ENCODE data around the gene KLF16. TPM values are rescaled to one million over a fixed set of nuclear protein-coding genes. Genes with fewer than 3 reads are reported as not detected.
"Not testable (repeated sequence)": the region's sequence is repeated elsewhere in the genome, so short reads cannot be mapped to it uniquely, and the experiment has no call there.

Gene KLF16
- total RNA-seq, 1 donor from 2014 or later, result 52.4 TPM

GRCh38 chr19:1893791-1894190 lies 30.4 kb upstream of the KLF16 start:
- H3K4me1 ChIP-seq (ENCODE audit: insufficient read depth, low read length), result peaks cover 8% of the 10 kb centered on the region
- H3K79me2 ChIP-seq (ENCODE audit: insufficient read depth, low read length), result no peaks in the 10 kb centered on the region
- no peak overlapping the region for H3K27ac ChIP-seq (ENCODE audit: low read depth, low read length)
- H3K4me3 Mint-ChIP-seq (ENCODE audit: unreplicated experiment), result no peak overlapping the region
- DNase-seq (ENCODE audit: low read depth) (no peak), FAIRE-seq (no peak)
- H4K20me1 ChIP-seq (ENCODE audit: insufficient read depth, low read length), result no peaks in the 10 kb centered on the region
- TF ChIP-seq CTCF (IDR thresholded peaks at IDR 0.05; ENCODE audit: insufficient read depth, low read depth, low read length) (no peak), EZH2 (IDR thresholded peaks at IDR 0.05; ENCODE audit: insufficient read depth, low read length) (no peak)
- no peak overlapping the region for H3K9ac ChIP-seq (ENCODE audit: low read length)
- H3K36me3 Mint-ChIP-seq (ENCODE audit: low read depth, unreplicated experiment), result no peaks in the 10 kb centered on the region
- H3K36me3 ChIP-seq (ENCODE audit: insufficient read depth, low read length), result no peaks in the 10 kb centered on the region
- no peak overlapping the region for H2AFZ ChIP-seq (ENCODE audit: low read depth, low read length)
- H3K4me3 ChIP-seq (ENCODE audit: insufficient read depth, low read depth, low read length), result no peak overlapping the region
- H3K27me3 Mint-ChIP-seq (ENCODE audit: low read depth, unreplicated experiment), result no peaks in the 10 kb centered on the region
- no peak overlapping the region for H3K4me2 ChIP-seq (ENCODE audit: low read length)
- peaks cover 2% of the 10 kb centered on the region for H3K4me1 Mint-ChIP-seq (ENCODE audit: low read depth, unreplicated experiment)
- H3K27me3 ChIP-seq (ENCODE audit: insufficient read depth, low read length), result no peaks in the 10 kb centered on the region
- H3K27ac Mint-ChIP-seq (ENCODE audit: unreplicated experiment), result no peak overlapping the region
- H3K9me3 ChIP-seq (ENCODE audit: insufficient read depth, low read depth, low read length), result no peaks in the 10 kb centered on the region
- no peaks in the 10 kb centered on the region for H3K9me3 Mint-ChIP-seq (ENCODE audit: unreplicated experiment)

GRCh38 chr19:1889907-1890306 lies 26.5 kb upstream of the KLF16 start:
- no peak overlapping the region for H2AFZ ChIP-seq (ENCODE audit: low read depth, low read length)
- no peaks in the 10 kb centered on the region for H3K27me3 ChIP-seq (ENCODE audit: insufficient read depth, low read length)
- H3K36me3 ChIP-seq (ENCODE audit: insufficient read depth, low read length), result no peaks in the 10 kb centered on the region
- FAIRE-seq (no peak), DNase-seq (ENCODE audit: low read depth) (no peak)
- Mint-ChIP-seq H3K36me3 (ENCODE audit: low read depth, unreplicated experiment) (no peaks in the 10 kb centered on the region), H3K4me1 (ENCODE audit: low read depth, unreplicated experiment) (no peaks in the 10 kb centered on the region), H3K27me3 (ENCODE audit: low read depth, unreplicated experiment) (no peaks in the 10 kb centered on the region), H3K9me3 (ENCODE audit: unreplicated experiment) (no peaks in the 10 kb centered on the region), H3K4me3 (ENCODE audit: unreplicated experiment) (no peak overlapping the region), H3K27ac (ENCODE audit: unreplicated experiment) (no peak overlapping the region)
- no peaks in the 10 kb centered on the region for H3K9me3 ChIP-seq (ENCODE audit: insufficient read depth, low read depth, low read length)
- H3K4me2 ChIP-seq (ENCODE audit: low read length), result no peak overlapping the region
- H3K4me1 ChIP-seq (ENCODE audit: insufficient read depth, low read length), result peaks cover 4% of the 10 kb centered on the region
- H3K9ac ChIP-seq (ENCODE audit: low read length), result no peak overlapping the region
- no peak overlapping the region for H3K4me3 ChIP-seq (ENCODE audit: insufficient read depth, low read depth, low read length)
- peaks cover 1% of the 10 kb centered on the region for H4K20me1 ChIP-seq (ENCODE audit: insufficient read depth, low read length)
- peaks cover 3% of the 10 kb centered on the region for H3K79me2 ChIP-seq (ENCODE audit: insufficient read depth, low read length)
- H3K27ac ChIP-seq (ENCODE audit: low read depth, low read length), result no peak overlapping the region
- no peak for TF ChIP-seq CTCF (IDR thresholded peaks at IDR 0.05; ENCODE audit: insufficient read depth, low read depth, low read length)
- no peak for TF ChIP-seq EZH2 (IDR thresholded peaks at IDR 0.05; ENCODE audit: insufficient read depth, low read length)

GRCh38 chr19:1888385-1888784 lies 25.0 kb upstream of the KLF16 start:
- H3K4me3 ChIP-seq (ENCODE audit: insufficient read depth, low read depth, low read length), result no peak overlapping the region
- no peaks in the 10 kb centered on the region for H3K27me3 ChIP-seq (ENCODE audit: insufficient read depth, low read length)
- H3K9ac ChIP-seq (ENCODE audit: low read length), result no peak overlapping the region
- peaks cover 16% of the 10 kb centered on the region for H4K20me1 ChIP-seq (ENCODE audit: insufficient read depth, low read length)
- no peak overlapping the region for H2AFZ ChIP-seq (ENCODE audit: low read depth, low read length)
- no peaks in the 10 kb centered on the region for H3K36me3 ChIP-seq (ENCODE audit: insufficient read depth, low read length)
- no peak overlapping the region for H3K27ac ChIP-seq (ENCODE audit: low read depth, low read length)
- Mint-ChIP-seq H3K4me1 (ENCODE audit: low read depth, unreplicated experiment) (peaks cover 9% of the 10 kb centered on the region), H3K9me3 (ENCODE audit: unreplicated experiment) (no peaks in the 10 kb centered on the region), H3K4me3 (ENCODE audit: unreplicated experiment) (no peak overlapping the region), H3K27ac (ENCODE audit: unreplicated experiment) (no peak overlapping the region), H3K27me3 (ENCODE audit: low read depth, unreplicated experiment) (no peaks in the 10 kb centered on the region), H3K36me3 (ENCODE audit: low read depth, unreplicated experiment) (no peaks in the 10 kb centered on the region)
- no peaks in the 10 kb centered on the region for H3K9me3 ChIP-seq (ENCODE audit: insufficient read depth, low read depth, low read length)
- FAIRE-seq, result no peak
- peaks cover 18% of the 10 kb centered on the region for H3K79me2 ChIP-seq (ENCODE audit: insufficient read depth, low read length)
- H3K4me1 ChIP-seq (ENCODE audit: insufficient read depth, low read length), result peaks cover 14% of the 10 kb centered on the region
- H3K4me2 ChIP-seq (ENCODE audit: low read length), result no peak overlapping the region
- DNase-seq (ENCODE audit: low read depth), result no peak
- TF ChIP-seq CTCF (IDR thresholded peaks at IDR 0.05; ENCODE audit: insufficient read depth, low read depth, low read length) (no peak), EZH2 (IDR thresholded peaks at IDR 0.05; ENCODE audit: insufficient read depth, low read length) (no peak)

GRCh38 chr19:1886360-1886759 lies 23.0 kb upstream of the KLF16 start:
- not testable (repeated sequence) for H3K9ac ChIP-seq (ENCODE audit: low read length); H3K9me3 ChIP-seq (ENCODE audit: insufficient read depth, low read depth, low read length); H3K36me3 Mint-ChIP-seq (ENCODE audit: low read depth, unreplicated experiment); FAIRE-seq; H3K9me3 Mint-ChIP-seq (ENCODE audit: unreplicated experiment); H3K4me3 ChIP-seq (ENCODE audit: insufficient read depth, low read depth, low read length); H3K27ac Mint-ChIP-seq (ENCODE audit: unreplicated experiment); DNase-seq (ENCODE audit: low read depth); H2AFZ ChIP-seq (ENCODE audit: low read depth, low read length); H3K4me2 ChIP-seq (ENCODE audit: low read length); H3K27me3 ChIP-seq (ENCODE audit: insufficient read depth, low read length); H3K27me3 Mint-ChIP-seq (ENCODE audit: low read depth, unreplicated experiment); H3K36me3 ChIP-seq (ENCODE audit: insufficient read depth, low read length); H3K27ac ChIP-seq (ENCODE audit: low read depth, low read length)
- Histone ChIP-seq H3K79me2 (ENCODE audit: insufficient read depth, low read length) (peaks cover 36% of the 10 kb centered on the region), H4K20me1 (ENCODE audit: insufficient read depth, low read length) (peaks cover 34% of the 10 kb centered on the region), H3K4me1 (ENCODE audit: insufficient read depth, low read length) (peaks cover 26% of the 10 kb centered on the region)
- H3K4me3 Mint-ChIP-seq (ENCODE audit: unreplicated experiment), result peak overlapping the region; percentile 82
- peaks cover 22% of the 10 kb centered on the region for H3K4me1 Mint-ChIP-seq (ENCODE audit: low read depth, unreplicated experiment)
